ENCODE results near the gene ITK. TPM values are rescaled to one million over a fixed set of nuclear protein-coding genes. Genes with fewer than 3 reads are reported as not detected.
"Not testable (repeated sequence)": the region's sequence is repeated elsewhere in the genome, so short reads cannot be mapped to it uniquely, and the experiment has no call there.

The ITK gene
- total RNA-seq, 4 donors from 2014 or later: 2.0 to 17.2 (median 5.3) TPM

DNA sequence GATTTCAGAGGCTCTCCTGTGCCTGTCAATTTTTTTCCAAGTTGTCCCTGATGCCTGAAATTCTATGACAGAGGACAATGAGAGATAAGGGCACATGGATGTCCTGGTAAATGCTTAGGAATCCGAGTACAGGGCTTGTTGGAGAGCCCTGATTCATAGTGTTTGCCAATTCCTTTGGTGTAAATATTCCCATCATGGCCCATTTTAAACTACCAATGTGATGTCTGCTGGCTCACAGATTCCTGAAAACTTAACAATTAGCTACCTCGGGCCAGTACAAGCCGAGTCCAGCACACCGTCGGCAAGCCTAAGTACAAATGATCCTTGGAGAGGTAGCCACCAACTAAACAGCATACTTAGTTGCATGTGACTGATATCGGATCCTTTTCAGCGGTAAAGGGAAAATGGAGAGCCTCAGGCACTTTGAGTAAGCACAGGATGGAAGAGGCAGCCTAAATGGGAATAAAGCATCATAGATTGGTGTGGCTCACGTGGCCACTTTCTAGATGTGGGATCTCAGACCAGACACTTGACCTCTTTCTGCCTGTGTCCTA lies 3.6 kb downstream of the ITK start:
- TF ChIP-seq, protein P1, sequence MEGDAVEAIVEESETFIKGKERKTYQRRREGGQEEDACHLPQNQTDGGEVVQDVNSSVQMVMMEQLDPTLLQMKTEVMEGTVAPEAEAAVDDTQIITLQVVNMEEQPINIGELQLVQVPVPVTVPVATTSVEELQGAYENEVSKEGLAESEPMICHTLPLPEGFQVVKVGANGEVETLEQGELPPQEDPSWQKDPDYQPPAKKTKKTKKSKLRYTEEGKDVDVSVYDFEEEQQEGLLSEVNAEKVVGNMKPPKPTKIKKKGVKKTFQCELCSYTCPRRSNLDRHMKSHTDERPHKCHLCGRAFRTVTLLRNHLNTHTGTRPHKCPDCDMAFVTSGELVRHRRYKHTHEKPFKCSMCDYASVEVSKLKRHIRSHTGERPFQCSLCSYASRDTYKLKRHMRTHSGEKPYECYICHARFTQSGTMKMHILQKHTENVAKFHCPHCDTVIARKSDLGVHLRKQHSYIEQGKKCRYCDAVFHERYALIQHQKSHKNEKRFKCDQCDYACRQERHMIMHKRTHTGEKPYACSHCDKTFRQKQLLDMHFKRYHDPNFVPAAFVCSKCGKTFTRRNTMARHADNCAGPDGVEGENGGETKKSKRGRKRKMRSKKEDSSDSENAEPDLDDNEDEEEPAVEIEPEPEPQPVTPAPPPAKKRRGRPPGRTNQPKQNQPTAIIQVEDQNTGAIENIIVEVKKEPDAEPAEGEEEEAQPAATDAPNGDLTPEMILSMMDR (IDR thresholded peaks at IDR 0.05): no peak
- DNase-seq (ENCODE audit: low spot score): no peak
- no peak for ATAC-seq (ENCODE audit: low FRiP score)

DNA sequence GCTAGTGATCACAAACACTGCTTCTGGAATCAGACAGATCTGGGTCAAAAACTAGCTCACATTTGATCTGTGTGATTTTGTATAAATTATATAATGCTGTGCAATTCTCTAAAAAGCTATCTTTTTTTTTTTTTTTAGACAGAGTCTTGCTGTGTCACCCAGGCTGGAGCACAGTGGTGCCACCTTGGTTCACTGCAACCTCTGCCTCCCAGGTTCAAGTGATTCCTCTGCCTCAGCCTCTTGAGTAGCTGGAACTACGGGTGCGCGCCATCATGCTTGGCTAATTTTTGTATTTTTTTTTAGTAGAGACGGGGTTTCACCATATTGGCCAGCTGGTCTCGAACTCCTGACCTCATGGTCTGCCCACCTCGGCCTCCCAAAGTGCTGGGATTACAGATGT lies 4.5 kb downstream of the ITK start:
- not testable (repeated sequence) for DNase-seq (ENCODE audit: low spot score); ATAC-seq (ENCODE audit: low FRiP score)

DNA sequence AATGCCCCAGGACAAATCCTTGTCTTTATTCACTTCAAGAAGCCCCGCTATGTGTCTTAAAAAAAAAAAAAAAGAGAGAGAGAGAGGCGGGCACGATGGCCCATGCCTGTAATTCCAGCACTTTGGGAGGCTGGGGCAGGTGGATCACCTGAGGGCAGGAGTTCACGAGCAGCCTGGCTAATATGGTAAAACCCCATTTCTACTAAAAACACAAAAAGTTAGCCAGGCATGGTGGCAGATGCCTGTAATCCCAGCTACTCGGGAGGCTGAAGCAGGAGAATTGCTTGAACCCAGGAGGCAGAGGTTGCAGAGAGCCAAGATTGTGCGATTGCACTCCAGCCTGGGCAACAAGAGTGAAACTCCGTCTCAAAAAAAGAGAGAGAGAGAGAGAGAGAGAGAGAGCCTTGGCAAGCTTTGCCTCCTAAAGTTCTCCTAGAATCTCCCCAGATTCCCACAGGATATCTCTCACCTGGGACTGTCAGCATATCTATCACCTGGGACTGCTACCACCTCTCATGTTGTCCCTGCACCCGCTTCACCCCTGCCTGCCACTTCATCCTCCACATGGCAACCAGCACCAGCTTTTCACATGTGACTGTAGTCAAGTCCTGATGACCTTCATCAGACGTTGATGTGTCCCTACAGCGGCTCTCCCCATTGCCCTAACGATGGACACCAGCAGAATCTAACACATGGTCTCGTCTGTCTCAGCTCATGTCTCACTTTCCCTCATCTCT lies 5.8 kb downstream of the ITK start:
- DNase-seq (ENCODE audit: low spot score): no peak
- TF ChIP-seq, protein P1 (IDR thresholded peaks at IDR 0.05): no peak
- ATAC-seq (ENCODE audit: low FRiP score): no peak

DNA sequence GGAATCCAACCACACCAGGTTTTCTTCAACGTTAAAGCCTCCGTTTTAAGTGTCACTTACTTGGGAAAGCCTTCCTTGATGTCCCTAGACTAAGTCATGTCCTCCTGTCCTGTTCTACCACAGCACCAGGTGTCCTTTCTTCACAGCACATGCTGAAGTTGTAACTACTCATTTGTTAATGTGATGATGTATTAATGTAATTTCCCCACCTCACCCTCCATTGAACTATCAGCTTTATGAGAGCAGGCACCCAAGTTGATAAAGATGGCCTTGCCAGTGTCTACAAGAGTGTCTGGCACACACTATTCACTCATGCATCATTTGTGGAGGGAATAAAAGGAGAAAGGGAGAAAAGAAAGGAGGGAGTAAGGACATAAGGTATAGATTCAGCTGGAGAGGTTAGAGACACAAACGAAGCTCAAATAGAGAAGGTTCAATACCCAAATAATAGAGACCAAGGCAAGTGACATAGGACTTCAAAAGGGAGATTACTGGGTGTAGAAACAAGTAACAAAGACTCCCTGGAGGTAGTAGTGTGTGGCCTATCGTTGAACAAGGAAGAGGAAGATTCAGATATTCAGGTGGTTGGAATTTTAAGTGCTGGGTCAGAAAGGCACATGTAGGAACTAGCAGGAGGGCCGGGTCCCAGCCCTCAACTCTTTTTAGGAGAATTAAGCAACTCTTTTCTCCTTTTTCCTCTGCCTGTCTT lies 6.6 kb downstream of the ITK start:
- TF ChIP-seq, protein P1 (IDR thresholded peaks at IDR 0.05): no peak
- ATAC-seq (ENCODE audit: low FRiP score): no peak

DNA sequence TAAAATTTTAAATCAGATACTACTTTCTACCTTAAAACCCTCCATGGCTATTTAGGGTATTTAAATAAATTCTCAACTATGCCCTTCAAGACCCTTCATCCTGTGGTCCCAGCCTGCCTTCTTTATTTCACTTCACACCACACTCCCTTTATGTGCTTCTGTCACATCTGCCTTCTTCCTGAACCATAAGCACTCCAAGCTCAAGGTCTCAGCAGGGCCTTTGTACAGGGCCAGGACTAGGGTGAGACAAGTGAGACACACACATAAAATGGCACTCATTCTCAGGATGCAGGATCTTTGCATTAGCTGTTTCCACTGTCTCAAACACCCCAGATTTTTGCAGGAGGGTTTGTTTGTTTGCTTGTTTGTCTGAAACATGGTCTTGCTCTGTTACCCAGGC lies 7.6 kb downstream of the ITK start:
- ATAC-seq (ENCODE audit: low FRiP score) (no peak), DNase-seq (ENCODE audit: low spot score) (no peak)
- TF ChIP-seq, protein P1 (IDR thresholded peaks at IDR 0.05): no peak

More for the DNA sequence above, 6.6 kb downstream of the ITK start:
- no peak for DNase-seq (ENCODE audit: low spot score)

DNA sequence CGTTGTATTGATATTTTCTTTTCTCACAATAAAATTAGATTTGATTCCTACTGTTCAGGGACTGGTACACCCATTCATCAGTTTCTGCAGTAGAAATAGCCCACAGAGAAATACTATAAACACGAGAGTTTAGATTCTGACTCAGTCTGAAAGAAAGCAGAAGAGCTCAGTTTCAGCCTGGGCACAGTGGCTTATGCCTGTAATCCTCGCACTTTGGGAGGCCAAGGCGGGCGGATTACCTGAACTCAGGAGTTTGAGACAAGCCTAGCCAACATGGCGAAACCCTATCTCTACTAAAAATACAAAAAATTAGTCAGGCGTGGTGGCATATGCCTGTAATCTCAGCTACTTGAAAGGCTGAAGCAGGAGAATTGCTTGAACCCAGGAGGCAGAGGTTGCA lies 8.6 kb downstream of the ITK start:
- ATAC-seq (ENCODE audit: low FRiP score) (no peak), DNase-seq (ENCODE audit: low spot score) (no peak)
- TF ChIP-seq, protein P1 (IDR thresholded peaks at IDR 0.05): no peak

DNA sequence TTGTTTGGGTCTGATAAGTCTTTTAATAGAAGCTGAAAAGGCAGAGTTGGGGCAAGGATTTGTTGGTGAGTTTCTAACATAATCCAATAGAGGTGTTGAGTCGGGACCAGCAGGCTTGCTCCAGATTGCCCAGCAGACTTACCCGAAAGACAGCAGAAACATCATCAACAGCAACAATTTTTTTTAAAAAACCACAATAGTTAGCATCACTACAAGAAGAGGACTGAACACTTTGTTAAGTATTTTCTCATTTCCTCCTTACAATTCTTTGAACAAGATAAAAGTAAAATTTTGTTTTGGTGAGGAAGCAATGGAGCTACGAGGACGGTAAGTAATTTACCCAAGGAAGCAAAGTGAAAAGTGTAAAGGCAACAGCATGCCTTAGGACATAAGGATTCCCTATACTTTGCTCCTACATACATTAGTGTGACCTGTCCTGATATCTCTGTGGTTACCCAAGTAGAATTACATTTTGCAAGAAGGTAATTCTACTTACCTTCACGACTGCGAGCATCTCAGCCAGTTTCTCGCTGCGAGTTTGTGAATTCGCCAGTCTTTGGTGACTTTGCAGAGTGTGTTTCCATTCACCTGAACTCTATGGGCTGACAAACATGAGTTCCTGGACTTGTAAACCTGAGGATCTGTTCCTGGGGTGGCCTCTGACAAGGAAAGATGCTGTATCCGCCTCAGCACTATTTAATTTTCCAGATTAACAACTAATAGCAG lies 13.2 kb downstream of the ITK start:
- DNase-seq (ENCODE audit: low spot score) (no peak), ATAC-seq (ENCODE audit: low FRiP score) (no peak)
- TF ChIP-seq, protein P1 (IDR thresholded peaks at IDR 0.05): no peak
